Muscle layer of duodenum (tissue), 2 donors: ENCODE data around the gene TTC7B.

Source experiments
- H3K27ac ChIP-seq: one replicate; pipeline ENCODE4 v1.7.0; 2013; ENCODE audit warnings: mild to moderate bottlenecking, low read length
- H3K27me3 ChIP-seq: one replicate; pipeline ENCODE4 v1.7.0; 2013; ENCODE audit warnings: low read depth, mild to moderate bottlenecking, control low read depth, low read length
- H3K36me3 ChIP-seq, 2 donors: one replicate each; pipeline ENCODE4 v1.7.0; 2013; ENCODE audit warnings: low read length in 2 of 2, control low read depth in 1 of 2, mild to moderate bottlenecking in 1 of 2; ENCODE audit not compliant: insufficient read depth in 2 of 2, control insufficient read depth in 1 of 2
- H3K4me1 ChIP-seq, 2 donors: one replicate each; pipeline ENCODE4 v1.7.0; 2013; ENCODE audit warnings: low read length in 2 of 2, mild to moderate bottlenecking in 2 of 2, control low read depth in 1 of 2, moderate library complexity in 1 of 2; ENCODE audit not compliant: insufficient read depth in 2 of 2, control insufficient read depth in 1 of 2
- H3K4me3 ChIP-seq, 2 donors: one replicate each; pipeline ENCODE4 v1.7.0; 2013; ENCODE audit warnings: low read length in 2 of 2, low read depth in 1 of 2, mild to moderate bottlenecking in 1 of 2
- H3K9me3 ChIP-seq, 2 donors: one replicate each; pipeline ENCODE4 v1.7.0; 2013; ENCODE audit warnings: low read length in 2 of 2, control low read depth in 1 of 2, mild to moderate bottlenecking in 1 of 2; ENCODE audit not compliant: control insufficient read depth in 1 of 2
- donor health status: healthy.

The TTC7B gene

DNA sequence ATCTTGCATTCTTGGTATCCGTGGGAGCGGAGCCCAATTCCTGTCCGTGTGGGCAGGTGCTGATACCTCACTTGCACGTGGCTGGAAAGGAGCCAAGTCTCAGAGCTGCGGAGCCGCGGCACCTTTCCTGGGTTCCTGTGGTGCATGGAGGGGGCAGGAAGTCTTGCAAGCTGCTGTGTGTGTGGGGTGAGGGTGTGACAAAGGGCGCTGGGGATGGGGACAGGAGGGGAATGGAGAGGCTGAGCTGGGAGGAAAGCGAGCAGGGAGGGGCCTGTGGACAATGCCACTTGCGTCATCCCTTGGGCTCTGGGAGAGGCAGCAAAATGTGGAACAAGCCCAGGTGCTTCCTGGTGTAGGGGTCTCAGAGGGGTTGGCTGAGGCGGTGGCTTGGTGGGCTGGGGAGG, 332.7 kb downstream of the TTC7B start:
- Histone ChIP-seq H3K4me3 (no peak overlapping the region), H3K27ac (no peak overlapping the region), H3K4me1 (no peaks in the 10 kb centered on the region), H3K36me3 (no peaks in the 10 kb centered on the region), H3K27me3 (no peaks in the 10 kb centered on the region), H3K9me3 (peaks cover 0 to 5% of the 10 kb centered on the region in 2 donors)

DNA sequence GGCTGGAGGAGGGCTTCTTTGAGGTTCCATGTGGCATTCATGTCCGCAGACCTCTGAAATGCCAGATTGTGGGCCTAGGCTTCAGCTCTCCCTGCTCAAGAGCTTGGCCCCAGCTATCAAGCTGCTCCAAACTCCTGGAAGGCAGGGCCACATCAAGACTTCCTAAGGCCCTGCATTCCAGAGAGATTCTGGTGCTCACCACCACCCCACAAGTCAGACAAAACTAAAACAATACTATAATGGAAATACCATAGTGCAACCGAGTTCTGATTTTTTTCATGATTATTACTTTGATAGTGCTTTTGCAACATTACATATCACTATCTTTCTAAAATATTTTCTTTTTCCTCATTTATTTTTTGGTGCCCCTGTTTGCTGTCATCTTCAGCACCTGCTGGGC, 333.1 kb downstream of the TTC7B start:
- Histone ChIP-seq H3K36me3 (no peaks in the 10 kb centered on the region), H3K27ac (no peak overlapping the region), H3K4me3 (no peak overlapping the region), H3K4me1 (no peaks in the 10 kb centered on the region), H3K9me3 (peaks cover 0 to 5% of the 10 kb centered on the region in 2 donors), H3K27me3 (no peaks in the 10 kb centered on the region)

DNA sequence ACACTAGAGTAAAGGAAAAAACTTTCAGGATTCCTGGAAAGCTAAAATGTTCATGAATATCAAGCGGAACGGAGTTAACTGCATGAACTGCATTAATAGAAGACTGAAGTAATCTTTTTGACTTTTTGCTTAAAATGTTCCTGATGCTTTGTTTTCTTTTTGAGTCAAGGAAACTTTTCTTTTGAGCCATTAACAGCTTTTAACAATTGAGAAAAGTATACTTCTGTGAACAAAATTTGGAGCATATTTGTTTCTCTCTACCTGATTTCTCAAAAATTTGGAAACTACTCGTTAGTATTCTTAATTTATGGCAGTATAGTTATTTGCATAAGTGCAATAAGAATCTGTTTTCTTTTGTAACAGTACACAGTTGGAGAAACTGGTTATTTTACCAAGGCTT, 340.9 kb downstream of the TTC7B start:
- H3K4me1 ChIP-seq = no peaks in the 10 kb centered on the region
- H3K27ac ChIP-seq = no peak overlapping the region
- H3K27me3 ChIP-seq = no peaks in the 10 kb centered on the region
- no peaks in the 10 kb centered on the region for H3K36me3 ChIP-seq
- peaks cover 0 to 2% of the 10 kb centered on the region in 2 donors for H3K9me3 ChIP-seq
- no peak overlapping the region for H3K4me3 ChIP-seq
